H9 (cell line): Measurements from ENCODE around the gene PHAF1. TPM values are rescaled to one million over a fixed set of nuclear protein-coding genes. Genes with fewer than 3 reads are reported as not detected.

Source experiments
- DNase-seq: peaks from one replicate; pipeline ENCODE4 v3.0.0-alpha.2; 2017
- H2AFZ ChIP-seq: one replicate; pipeline ENCODE4 v1.6.1; 2013; ENCODE audit warnings: mild to moderate bottlenecking, low read length, control low read depth, moderate library complexity
- H2AK5ac ChIP-seq: 2 replicates; pipeline ENCODE4 v1.6.1; 2013; ENCODE audit warnings: low read length, control low read depth, mixed read lengths; ENCODE audit not compliant: insufficient read length
- H2BK120ac ChIP-seq: one replicate; pipeline ENCODE4 v1.6.1; 2013; ENCODE audit warnings: low read depth, mild to moderate bottlenecking, low read length, control low read depth, inconsistent platforms; ENCODE audit not compliant: poor library complexity, severe bottlenecking
- H2BK12ac ChIP-seq: 2 replicates; pipeline ENCODE4 v1.6.1; 2013; ENCODE audit warnings: low read length, control low read depth, mixed read lengths, low read depth; ENCODE audit not compliant: insufficient read length
- H2BK15ac ChIP-seq: 2 replicates; pipeline ENCODE4 v1.6.1; 2013; ENCODE audit warnings: low read depth, low read length, control low read depth
- H2BK20ac ChIP-seq: one replicate; pipeline ENCODE4 v1.6.1; 2013; ENCODE audit warnings: low read depth, mild to moderate bottlenecking, low read length, control low read depth, inconsistent platforms; ENCODE audit not compliant: poor library complexity, severe bottlenecking
- H2BK5ac ChIP-seq: 2 replicates; pipeline ENCODE4 v1.6.1; 2013; ENCODE audit warnings: low read length, control low read depth, mixed read lengths; ENCODE audit not compliant: insufficient read length
- H3K14ac ChIP-seq: 2 replicates; pipeline ENCODE4 v1.6.1; 2013; ENCODE audit warnings: low read length, control low read depth; ENCODE audit not compliant: insufficient read depth
- H3K18ac ChIP-seq: 2 replicates; pipeline ENCODE4 v1.6.1; 2013; ENCODE audit warnings: low read depth, mild to moderate bottlenecking, mixed read lengths, low read length, control low read depth; ENCODE audit not compliant: insufficient read length
- H3K23ac ChIP-seq: 2 replicates; pipeline ENCODE4 v1.6.1; 2013; ENCODE audit warnings: low read length, control low read depth, mixed read lengths, low read depth; ENCODE audit not compliant: insufficient read length
- H3K23me2 ChIP-seq: 2 replicates; pipeline ENCODE4 v1.6.1; 2013; ENCODE audit warnings: low read depth, mild to moderate bottlenecking, mixed read lengths, low read length, control low read depth; ENCODE audit not compliant: insufficient read length, poor library complexity, severe bottlenecking
- H3K27ac ChIP-seq: 2 replicates; pipeline ENCODE4 v1.5.1; 2013; ENCODE audit warnings: low read length, control low read depth, mixed read lengths, low read depth; ENCODE audit not compliant: insufficient read length
- H3K27me3 ChIP-seq: 2 replicates; pipeline ENCODE4 v1.6.1; 2013; ENCODE audit warnings: low read length, control low read depth, inconsistent platforms; ENCODE audit not compliant: insufficient read depth
- H3K4ac ChIP-seq: 2 replicates; pipeline ENCODE4 v1.6.1; 2013; ENCODE audit warnings: low read depth, mild to moderate bottlenecking, control low read depth, inconsistent platforms, low read length, moderate library complexity
- H3K4me1 ChIP-seq: 2 replicates; pipeline ENCODE4 v1.6.1; 2013; ENCODE audit warnings: low read length, control low read depth, inconsistent platforms; ENCODE audit not compliant: insufficient read depth
- H3K4me2 ChIP-seq: 2 replicates; pipeline ENCODE4 v1.6.1; 2013; ENCODE audit warnings: low read length, control low read depth, mixed read lengths; ENCODE audit not compliant: insufficient read length, insufficient read depth
- H3K56ac ChIP-seq: 2 replicates; pipeline ENCODE4 v1.6.1; 2013; ENCODE audit warnings: low read depth, mild to moderate bottlenecking, mixed read lengths, low read length, control low read depth; ENCODE audit not compliant: insufficient read length
- H3K79me1 ChIP-seq: 2 replicates; pipeline ENCODE4 v1.6.1; 2013; ENCODE audit warnings: low read depth, mild to moderate bottlenecking, moderate library complexity, low read length, control low read depth, inconsistent platforms; ENCODE audit not compliant: insufficient read depth, poor library complexity, severe bottlenecking
- H3K79me2 ChIP-seq: 2 replicates; pipeline ENCODE4 v1.6.1; 2013; ENCODE audit warnings: low read length, control low read depth, inconsistent platforms; ENCODE audit not compliant: insufficient read depth
- H3K9ac ChIP-seq: 2 replicates; pipeline ENCODE4 v1.6.1; 2013; ENCODE audit warnings: low read length, control low read depth, mixed read lengths; ENCODE audit not compliant: insufficient read length; ENCODE audit errors: extremely low read depth
- H3K9me3 ChIP-seq: one replicate; pipeline ENCODE4 v1.6.1; 2013; ENCODE audit warnings: low read depth, low read length, inconsistent platforms; ENCODE audit not compliant: control insufficient read depth
- H3T11ph ChIP-seq: one replicate; pipeline ENCODE4 v1.6.1; 2013; ENCODE audit warnings: mild to moderate bottlenecking, low read length, control low read depth, inconsistent platforms
- H4K20me1 ChIP-seq: one replicate; pipeline ENCODE4 v1.6.1; 2013; ENCODE audit not compliant: control insufficient read depth, insufficient read length, insufficient read depth
- H4K5ac ChIP-seq: 2 replicates; pipeline ENCODE4 v1.6.1; 2013; ENCODE audit warnings: low read depth, mild to moderate bottlenecking, mixed read lengths, low read length, control low read depth; ENCODE audit not compliant: insufficient read length
- H4K8ac ChIP-seq: replicated peaks from 2 replicates; pipeline ENCODE4 v1.6.1; 2013; ENCODE audit warnings: low read length, control low read depth, mixed read lengths, low read depth; ENCODE audit not compliant: insufficient read length
- H4K91ac ChIP-seq: 2 replicates; pipeline ENCODE4 v1.6.1; 2013; ENCODE audit warnings: low read depth, mild to moderate bottlenecking, moderate library complexity, mixed read lengths, low read length, control low read depth; ENCODE audit not compliant: insufficient read length
- H3K27ac Mint-ChIP-seq, 3 experiments: 2 replicates in 2 of 3; 3 replicates in 1 of 3; pipeline ENCODE4 v1.8.0; 2020 to 2021; ENCODE audit warnings: mixed read lengths in 3 of 3, mild to moderate bottlenecking in 1 of 3, moderate library complexity in 1 of 3
- H3K27me3 Mint-ChIP-seq: 2 replicates; pipeline ENCODE4 v1.8.0; 2021; ENCODE audit warnings: low read depth, mild to moderate bottlenecking, moderate library complexity, mixed read lengths
- H3K36me3 Mint-ChIP-seq, 3 experiments: 2 replicates in 2 of 3; 3 replicates in 1 of 3; pipeline ENCODE4 v1.8.0; 2020 to 2021; ENCODE audit warnings: low read depth in 3 of 3, mixed read lengths in 3 of 3; ENCODE audit not compliant: insufficient read depth in 1 of 3
- H3K4me1 Mint-ChIP-seq, 2 experiments: 2 replicates each; pipeline ENCODE4 v1.8.0; 2020; ENCODE audit warnings: mixed read lengths in 2 of 2
- H3K4me3 Mint-ChIP-seq, 2 experiments: 2 replicates in 1 of 2; 3 replicates in 1 of 2; pipeline ENCODE4 v1.8.0; 2020 to 2021; ENCODE audit warnings: mild to moderate bottlenecking in 2 of 2, mixed read lengths in 2 of 2, moderate library complexity in 1 of 2
- H3K9me3 Mint-ChIP-seq, 2 experiments: 2 replicates in 1 of 2; 3 replicates in 1 of 2; pipeline ENCODE4 v1.8.0; 2020; ENCODE audit warnings: mild to moderate bottlenecking in 2 of 2, mixed read lengths in 2 of 2, moderate library complexity in 1 of 2
- CTCF ChIP-seq: fragments of 200-600 bp; sonication (generic); conservative IDR thresholded peaks from 3 replicates; pipeline ENCODE4 v1.8.0; 2021; ENCODE audit warnings: antibody characterized with exemption, mild to moderate bottlenecking
- WGBS: extraction: QIAGEN DNeasy Blood & Tissue Kit; methylation state at CpG from one replicate; pipeline ENCODE4 v1.1.7; 2013; ENCODE audit warnings: missing lambda C conversion rate, low lambda C conversion rate, mixed read lengths; ENCODE audit not compliant: insufficient read length; ENCODE audit errors: extremely low coverage; 5-methylcytosine and 5-hydroxymethylcytosine counted together
- total RNA-seq: library from RNA; stranded (reverse); gene quantifications from 2 replicates; pipeline ENCODE4 v1.2.1, GENCODE V29; 2021

PHAF1 gene
- total RNA-seq, 1 experiment from 2014 or later = 18.8 TPM

DNA sequence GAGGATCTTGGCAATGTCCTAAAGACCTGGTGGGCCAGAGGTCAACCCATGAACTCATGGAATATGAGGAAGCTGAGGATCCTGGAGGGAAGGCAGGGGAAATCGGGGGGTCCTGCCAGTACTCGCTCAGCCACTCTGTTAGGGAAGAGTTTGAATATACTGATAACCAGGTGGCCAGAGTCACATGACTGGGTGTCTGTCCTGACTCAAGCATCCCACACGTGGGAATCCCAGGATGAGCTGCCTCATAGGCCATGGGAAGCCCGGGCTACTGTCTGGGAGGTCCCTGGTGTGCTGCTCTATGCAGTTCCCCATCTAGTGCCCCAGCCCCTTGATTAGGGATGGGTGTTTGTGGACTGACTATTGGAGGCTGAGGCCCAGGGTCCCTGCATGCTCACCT, 78.6 kb downstream of the PHAF1 start:
- no CpG with 5 or more reads among the region's 4 CpGs for WGBS
- DNase-seq = no peak
- H4K8ac ChIP-seq = no peak overlapping the region
- Mint-ChIP-seq H3K27me3 (peaks cover 29% of the 10 kb centered on the region), H3K36me3 (peaks cover 3 to 7% (median 5%) of the 10 kb centered on the region in 3 experiments; a peak in 5 of 7 replicates), H3K9me3 (no peaks in the 10 kb centered on the region; a peak in 2 of 5 replicates), H3K27ac (no peak overlapping the region), H3K4me1 (peaks cover 30 to 36% of the 10 kb centered on the region in 2 experiments), H3K4me3 (no peak overlapping the region)
- no peak overlapping the region for H3K27ac ChIP-seq
- H3T11ph ChIP-seq = no peak overlapping the region
- no peak overlapping the region for H2BK5ac ChIP-seq
- peaks cover 10% of the 10 kb centered on the region; the same call in 1 of the 2 replicates for H3K79me2 ChIP-seq
- H3K4ac ChIP-seq = no peak overlapping the region
- no peak overlapping the region for H3K18ac ChIP-seq
- no peak for TF ChIP-seq CTCF
- H2BK15ac ChIP-seq = no peak overlapping the region
- no peak overlapping the region for H2BK12ac ChIP-seq
- H2BK20ac ChIP-seq = no peak overlapping the region
- H4K20me1 ChIP-seq = no peaks in the 10 kb centered on the region
- peaks cover 18% of the 10 kb centered on the region for H3K23me2 ChIP-seq
- no peak overlapping the region for H4K91ac ChIP-seq
- H3K9me3 ChIP-seq = no peaks in the 10 kb centered on the region
- no peak overlapping the region for H2AFZ ChIP-seq
- H3K4me1 ChIP-seq = peaks cover 4% of the 10 kb centered on the region; the same call in 1 of the 2 replicates
- no peak overlapping the region for H3K9ac ChIP-seq
- no peak overlapping the region for H4K5ac ChIP-seq
- H3K14ac ChIP-seq = no peak overlapping the region
- no peak overlapping the region for H2AK5ac ChIP-seq
- no peak overlapping the region for H2BK120ac ChIP-seq
- H3K27me3 ChIP-seq = peaks cover 4% of the 10 kb centered on the region
- no peak overlapping the region for H3K4me2 ChIP-seq
- peaks cover 10% of the 10 kb centered on the region for H3K79me1 ChIP-seq
- H3K56ac ChIP-seq = no peak overlapping the region
- no peak overlapping the region for H3K23ac ChIP-seq
